IPS DF 4.7 (cell line): ENCODE results near the gene CSNK2B.

Source experiments
- DNase-seq: peaks from one replicate; pipeline ENCODE4 v3.0.0-alpha.2; 2013; ENCODE audit warnings: low spot score; ENCODE audit errors: extremely low read depth

Gene CSNK2B

DNA sequence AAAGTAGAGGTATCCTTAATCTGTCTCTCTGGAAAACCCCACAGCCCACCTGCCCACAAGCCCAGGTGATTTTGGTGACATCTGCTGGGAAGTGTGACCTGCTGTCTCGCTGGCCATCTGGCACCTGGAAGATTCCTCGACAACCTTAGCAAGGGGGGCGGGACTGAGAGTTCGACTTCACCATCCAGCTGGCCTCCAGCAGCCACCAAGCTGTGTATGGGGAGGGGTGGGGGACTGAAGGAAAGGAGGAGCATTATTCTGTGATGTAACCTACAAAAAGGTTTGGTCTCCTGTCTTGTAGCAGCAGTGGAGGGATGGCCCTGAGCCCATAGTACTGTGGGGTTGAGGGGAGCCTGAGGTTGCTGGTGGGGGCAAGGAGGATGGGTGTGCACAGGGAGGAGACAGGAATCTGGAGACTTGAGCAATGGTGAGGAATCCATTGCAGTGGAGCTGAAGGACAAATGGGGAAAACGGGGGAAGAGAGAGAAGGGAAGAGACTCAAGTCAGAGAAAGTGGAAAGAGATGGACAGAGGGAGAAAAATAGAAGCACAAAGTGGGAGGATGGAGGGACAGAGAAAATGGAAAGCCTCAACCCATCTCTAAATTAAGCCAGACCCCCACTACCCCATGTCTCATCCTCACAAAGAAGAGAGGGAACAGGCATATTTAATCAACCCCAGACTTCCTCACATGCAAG lies 44.8 kb downstream of the CSNK2B start:
- DNase-seq = no peak

DNA sequence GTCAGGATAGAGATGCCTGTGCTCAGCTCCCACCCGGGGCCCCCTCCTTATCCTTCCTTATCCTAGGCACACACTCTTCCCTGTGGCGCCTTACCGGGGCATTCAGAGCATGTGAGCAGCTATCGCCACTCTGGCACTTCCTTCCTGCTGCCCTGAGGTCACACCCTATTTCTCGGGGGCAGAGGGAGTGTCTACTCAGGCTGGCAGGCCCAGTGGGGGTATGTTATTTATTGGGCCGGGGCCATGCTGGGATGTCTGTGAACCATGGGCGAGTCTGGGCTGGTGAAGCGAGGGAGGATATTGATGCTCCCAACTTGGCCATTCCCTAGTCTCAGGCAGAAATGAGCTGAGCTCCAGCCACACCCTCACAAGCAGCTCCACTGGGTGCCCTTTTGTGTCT lies 45.4 kb downstream of the CSNK2B start:
- no peak for DNase-seq

GRCh38 chr6:31712296-31712695 lies 46.4 kb downstream of the CSNK2B start:
- DNase-seq = no peak

- no peak for DNase-seq
These were observed 47.6 kb downstream of the CSNK2B start for GRCh38 chr6:31713465-31713864.

GRCh38 chr6:31713991-31714684 lies 48.3 kb downstream of the CSNK2B start:
- DNase-seq = no peak

GRCh38 chr6:31715022-31715958 lies 49.4 kb downstream of the CSNK2B start, which contains the start of gene LY6G6D:
LY6G6D (plus strand) TSS chr6:31715348; CDS start chr6:31715356, 8 bp downstream.
- DNase-seq = no peak

DNA sequence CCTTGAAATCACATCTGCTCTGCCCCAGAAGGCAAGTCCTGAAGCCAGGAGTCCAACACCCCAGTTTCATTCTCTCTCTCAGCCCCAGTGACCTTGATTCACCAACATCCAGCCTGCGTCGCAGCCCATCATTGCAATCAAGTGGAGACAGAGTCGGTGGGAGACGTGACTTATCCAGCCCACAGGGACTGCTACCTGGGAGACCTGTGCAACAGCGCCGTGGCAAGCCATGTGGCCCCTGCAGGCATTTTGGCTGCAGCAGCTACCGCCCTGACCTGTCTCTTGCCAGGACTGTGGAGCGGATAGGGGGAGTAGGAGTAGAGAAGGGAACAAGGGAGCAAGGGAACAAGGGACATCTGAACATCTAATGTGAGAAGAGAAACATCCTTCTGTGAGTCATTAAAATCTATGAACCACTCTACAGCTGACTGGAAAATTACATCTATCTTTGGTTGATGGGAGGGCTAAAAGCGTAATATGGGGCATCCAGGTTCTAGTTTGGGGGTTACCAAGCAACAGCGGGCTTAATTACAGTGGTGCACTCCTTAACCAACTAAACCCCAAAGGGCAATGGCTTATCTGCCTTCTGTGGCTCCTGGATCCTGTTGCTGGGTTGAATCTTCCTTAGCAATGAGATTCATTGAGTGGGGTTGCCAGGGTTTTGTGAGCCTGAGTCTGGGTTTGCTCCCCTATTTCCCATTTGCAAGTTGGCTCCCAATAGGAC lies 51.8 kb downstream of the CSNK2B start:
- DNase-seq = no peak

GRCh38 chr6:31718265-31718664 lies 52.4 kb downstream of the CSNK2B start:
- DNase-seq = no peak

- no peak for DNase-seq
These were observed 53.1 kb downstream of the CSNK2B start for GRCh38 chr6:31719001-31719400.
